ENCODE results near the gene IL7R. TPM values are rescaled to one million over a fixed set of nuclear protein-coding genes. Genes with fewer than 3 reads are reported as not detected.
A peak's percentile ranks its signal among the peaks of the same experiment; 100 is the strongest.

The IL7R gene
- total RNA-seq, 1 donor from 2014 or later: 47.2 TPM

- DNase-seq (ENCODE audit: low spot score): no peak
- Mint-ChIP-seq H3K4me3 (peak overlapping the region; percentile 86), H3K4me1 (ENCODE audit: low read depth) (peaks cover 93% of the 10 kb centered on the region), H3K9me3 (peaks cover 15% of the 10 kb centered on the region), H3K27me3 (ENCODE audit: insufficient read depth) (no peaks in the 10 kb centered on the region), H3K36me3 (ENCODE audit: low read depth) (peaks cover 66% of the 10 kb centered on the region), H3K27ac (peak overlapping the region; percentile 92)
- intact Hi-C loops (cut with micrococcal nuclease): loop anchor here (2.0 kb wide), 1 partner anchor 15 kb away; no protein-coding TSS in a partner anchor
Measured at GRCh38 chr5:35861718-35862117, 5.0 kb downstream of the IL7R start.

GRCh38 chr5:35862126-35862525, 5.4 kb downstream of the IL7R start:
- H3K36me3 Mint-ChIP-seq (ENCODE audit: low read depth): peaks cover 68% of the 10 kb centered on the region
- H3K4me1 Mint-ChIP-seq (ENCODE audit: low read depth): peaks cover 92% of the 10 kb centered on the region
- peak overlapping the region; percentile 86 for H3K4me3 Mint-ChIP-seq
- DNase-seq (ENCODE audit: low spot score): no peak
- intact Hi-C loops (cut with micrococcal nuclease): no loop called here
- H3K9me3 Mint-ChIP-seq: peaks cover 15% of the 10 kb centered on the region
- no peaks in the 10 kb centered on the region for H3K27me3 Mint-ChIP-seq (ENCODE audit: insufficient read depth)
- peak overlapping the region; percentile 92 for H3K27ac Mint-ChIP-seq

- Mint-ChIP-seq H3K4me1 (ENCODE audit: low read depth) (peaks cover 92% of the 10 kb centered on the region), H3K4me3 (peak overlapping the region; percentile 86), H3K27ac (peak overlapping the region; percentile 92), H3K9me3 (peaks cover 15% of the 10 kb centered on the region), H3K27me3 (ENCODE audit: insufficient read depth) (no peaks in the 10 kb centered on the region), H3K36me3 (ENCODE audit: low read depth) (peaks cover 76% of the 10 kb centered on the region)
- intact Hi-C loops (cut with micrococcal nuclease): loop anchor here (1.0 kb wide), 1 partner anchor 8 kb away; no protein-coding TSS in a partner anchor
- DNase-seq (ENCODE audit: low spot score): no peak
Measured at GRCh38 chr5:35863159-35863558, 6.5 kb downstream of the IL7R start.

- Mint-ChIP-seq H3K27ac (no peak overlapping the region), H3K27me3 (ENCODE audit: insufficient read depth) (no peaks in the 10 kb centered on the region), H3K4me3 (no peak overlapping the region), H3K9me3 (peaks cover 11% of the 10 kb centered on the region), H3K36me3 (ENCODE audit: low read depth) (peaks cover 75% of the 10 kb centered on the region), H3K4me1 (ENCODE audit: low read depth) (peaks cover 84% of the 10 kb centered on the region)
- no peak for DNase-seq (ENCODE audit: low spot score)
- intact Hi-C loops (cut with micrococcal nuclease): loop anchor here (1.0 kb wide), 1 partner anchor 9 kb away; no protein-coding TSS in a partner anchor
Measured at GRCh38 chr5:35867998-35868397, 11.3 kb downstream of the IL7R start.

GRCh38 chr5:35869685-35870277, 13.1 kb downstream of the IL7R start:
- Mint-ChIP-seq H3K27ac (peak overlapping the region; percentile 16), H3K9me3 (peaks cover 6% of the 10 kb centered on the region), H3K36me3 (ENCODE audit: low read depth) (peaks cover 77% of the 10 kb centered on the region), H3K4me3 (no peak overlapping the region), H3K27me3 (ENCODE audit: insufficient read depth) (no peaks in the 10 kb centered on the region), H3K4me1 (ENCODE audit: low read depth) (peaks cover 81% of the 10 kb centered on the region)
- no peak for DNase-seq (ENCODE audit: low spot score)
- intact Hi-C loops (cut with micrococcal nuclease): no loop called here

GRCh38 chr5:35870605-35871004, 13.9 kb downstream of the IL7R start:
- Mint-ChIP-seq H3K36me3 (ENCODE audit: low read depth) (peaks cover 77% of the 10 kb centered on the region), H3K4me3 (no peak overlapping the region), H3K27ac (no peak overlapping the region), H3K27me3 (ENCODE audit: insufficient read depth) (no peaks in the 10 kb centered on the region), H3K4me1 (ENCODE audit: low read depth) (peaks cover 79% of the 10 kb centered on the region), H3K9me3 (no peaks in the 10 kb centered on the region)
- DNase-seq (ENCODE audit: low spot score): no peak
- intact Hi-C loops (cut with micrococcal nuclease): loop anchor here (1.0 kb wide), 1 partner anchor 7 kb away; no protein-coding TSS in a partner anchor

GRCh38 chr5:35876454-35876853, 19.8 kb downstream of the IL7R start:
- Mint-ChIP-seq H3K27me3 (ENCODE audit: insufficient read depth) (no peaks in the 10 kb centered on the region), H3K27ac (peak overlapping the region; percentile 79), H3K9me3 (no peaks in the 10 kb centered on the region), H3K4me3 (peak overlapping the region; percentile 24), H3K4me1 (ENCODE audit: low read depth) (peaks cover 81% of the 10 kb centered on the region), H3K36me3 (ENCODE audit: low read depth) (peaks cover 80% of the 10 kb centered on the region)
- DNase-seq (ENCODE audit: low spot score): no peak
- intact Hi-C loops (cut with micrococcal nuclease): loop anchor here (2.0 kb wide), 1 partner anchor 16 kb away; no protein-coding TSS in a partner anchor

GRCh38 chr5:35876922-35877321, 20.2 kb downstream of the IL7R start:
- Mint-ChIP-seq H3K9me3 (no peaks in the 10 kb centered on the region), H3K27me3 (ENCODE audit: insufficient read depth) (no peaks in the 10 kb centered on the region), H3K27ac (peak overlapping the region; percentile 47), H3K4me1 (ENCODE audit: low read depth) (peaks cover 81% of the 10 kb centered on the region), H3K4me3 (no peak overlapping the region), H3K36me3 (ENCODE audit: low read depth) (peaks cover 77% of the 10 kb centered on the region)
- DNase-seq (ENCODE audit: low spot score): no peak
- intact Hi-C loops (cut with micrococcal nuclease): loop anchor here (2.0 kb wide), 1 partner anchor 16 kb away; no protein-coding TSS in a partner anchor

- H3K4me3 Mint-ChIP-seq: no peak overlapping the region
- H3K36me3 Mint-ChIP-seq (ENCODE audit: low read depth): peaks cover 75% of the 10 kb centered on the region
- peaks cover 87% of the 10 kb centered on the region for H3K4me1 Mint-ChIP-seq (ENCODE audit: low read depth)
- DNase-seq (ENCODE audit: low spot score): no peak
- no peaks in the 10 kb centered on the region for H3K9me3 Mint-ChIP-seq
- intact Hi-C loops (cut with micrococcal nuclease): loop anchor here (2.0 kb wide), 1 partner anchor 17 kb away; no protein-coding TSS in a partner anchor
- no peaks in the 10 kb centered on the region for H3K27me3 Mint-ChIP-seq (ENCODE audit: insufficient read depth)
- peak overlapping the region; percentile 14 for H3K27ac Mint-ChIP-seq
Measured at GRCh38 chr5:35877655-35878054, 21.0 kb downstream of the IL7R start.

GRCh38 chr5:35878079-35878478, 21.4 kb downstream of the IL7R start:
- Mint-ChIP-seq H3K4me1 (ENCODE audit: low read depth) (peaks cover 90% of the 10 kb centered on the region), H3K27ac (peak overlapping the region; percentile 14), H3K36me3 (ENCODE audit: low read depth) (peaks cover 75% of the 10 kb centered on the region), H3K27me3 (ENCODE audit: insufficient read depth) (no peaks in the 10 kb centered on the region), H3K9me3 (no peaks in the 10 kb centered on the region), H3K4me3 (no peak overlapping the region)
- intact Hi-C loops (cut with micrococcal nuclease): no loop called here
- DNase-seq (ENCODE audit: low spot score): no peak

- Mint-ChIP-seq H3K36me3 (ENCODE audit: low read depth) (peaks cover 71% of the 10 kb centered on the region), H3K27me3 (ENCODE audit: insufficient read depth) (no peaks in the 10 kb centered on the region), H3K9me3 (no peaks in the 10 kb centered on the region), H3K4me3 (no peak overlapping the region), H3K27ac (no peak overlapping the region), H3K4me1 (ENCODE audit: low read depth) (peaks cover 92% of the 10 kb centered on the region)
- DNase-seq (ENCODE audit: low spot score): no peak
- intact Hi-C loops (cut with micrococcal nuclease): no loop called here
Measured at GRCh38 chr5:35879096-35879495, 22.4 kb downstream of the IL7R start.

GRCh38 chr5:35879649-35880048, 23.0 kb downstream of the IL7R start:
- H3K36me3 Mint-ChIP-seq (ENCODE audit: low read depth): peaks cover 70% of the 10 kb centered on the region
- no peak overlapping the region for H3K27ac Mint-ChIP-seq
- no peak for DNase-seq (ENCODE audit: low spot score)
- intact Hi-C loops (cut with micrococcal nuclease): no loop called here
- no peak overlapping the region for H3K4me3 Mint-ChIP-seq
- H3K4me1 Mint-ChIP-seq (ENCODE audit: low read depth): peaks cover 92% of the 10 kb centered on the region
- H3K9me3 Mint-ChIP-seq: no peaks in the 10 kb centered on the region
- no peaks in the 10 kb centered on the region for H3K27me3 Mint-ChIP-seq (ENCODE audit: insufficient read depth)

- H3K27me3 Mint-ChIP-seq (ENCODE audit: insufficient read depth): no peaks in the 10 kb centered on the region
- H3K9me3 Mint-ChIP-seq: no peaks in the 10 kb centered on the region
- no peak overlapping the region for H3K4me3 Mint-ChIP-seq
- peaks cover 65% of the 10 kb centered on the region for H3K36me3 Mint-ChIP-seq (ENCODE audit: low read depth)
- peak overlapping the region; percentile 37 for H3K27ac Mint-ChIP-seq
- intact Hi-C loops (cut with micrococcal nuclease): no loop called here
- DNase-seq (ENCODE audit: low spot score): no peak
- peaks cover 88% of the 10 kb centered on the region for H3K4me1 Mint-ChIP-seq (ENCODE audit: low read depth)
Measured at GRCh38 chr5:35880156-35880555, 23.5 kb downstream of the IL7R start.
